ENCODE data around the gene SLC66A2.

Gene SLC66A2

DNA sequence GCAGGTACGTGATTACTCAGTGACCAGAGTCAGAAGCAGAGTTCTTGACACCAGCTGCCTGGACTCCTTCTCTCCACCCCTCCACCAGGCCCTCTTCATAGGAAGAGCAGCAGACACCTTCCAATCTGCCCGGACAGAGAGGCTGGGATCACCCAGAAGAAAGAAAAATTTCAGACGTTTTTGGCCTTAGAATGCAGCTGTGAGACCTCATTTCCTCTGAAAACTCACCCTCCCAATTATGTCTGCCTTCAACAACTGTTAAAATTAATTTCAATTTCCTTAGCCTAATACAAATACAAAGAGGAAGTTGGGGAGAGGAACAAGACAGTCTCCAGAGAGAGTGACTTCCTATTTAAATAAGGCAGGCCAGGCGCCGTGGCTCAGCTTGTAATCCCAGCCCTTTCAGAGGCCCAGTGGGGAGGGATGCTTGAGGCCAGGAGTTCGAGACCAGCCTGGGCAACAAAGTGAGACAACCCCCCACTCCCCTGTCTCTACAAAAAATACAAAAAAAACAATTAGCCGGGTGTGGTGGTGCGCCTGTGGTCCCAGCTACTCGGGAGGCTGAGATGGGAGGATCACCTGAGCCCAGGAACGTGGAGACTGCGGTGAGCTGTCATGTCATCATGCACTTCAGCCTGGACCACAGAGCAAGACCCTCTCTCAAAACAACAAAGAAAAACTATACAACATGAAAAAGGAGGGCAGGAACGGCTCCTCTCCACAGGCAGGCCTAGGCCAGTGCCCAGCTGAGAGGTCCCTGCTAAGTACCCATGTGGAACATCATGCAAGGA lies 1.6 kb downstream of the SLC66A2 start:
- no peak for DNase-seq

DNA sequence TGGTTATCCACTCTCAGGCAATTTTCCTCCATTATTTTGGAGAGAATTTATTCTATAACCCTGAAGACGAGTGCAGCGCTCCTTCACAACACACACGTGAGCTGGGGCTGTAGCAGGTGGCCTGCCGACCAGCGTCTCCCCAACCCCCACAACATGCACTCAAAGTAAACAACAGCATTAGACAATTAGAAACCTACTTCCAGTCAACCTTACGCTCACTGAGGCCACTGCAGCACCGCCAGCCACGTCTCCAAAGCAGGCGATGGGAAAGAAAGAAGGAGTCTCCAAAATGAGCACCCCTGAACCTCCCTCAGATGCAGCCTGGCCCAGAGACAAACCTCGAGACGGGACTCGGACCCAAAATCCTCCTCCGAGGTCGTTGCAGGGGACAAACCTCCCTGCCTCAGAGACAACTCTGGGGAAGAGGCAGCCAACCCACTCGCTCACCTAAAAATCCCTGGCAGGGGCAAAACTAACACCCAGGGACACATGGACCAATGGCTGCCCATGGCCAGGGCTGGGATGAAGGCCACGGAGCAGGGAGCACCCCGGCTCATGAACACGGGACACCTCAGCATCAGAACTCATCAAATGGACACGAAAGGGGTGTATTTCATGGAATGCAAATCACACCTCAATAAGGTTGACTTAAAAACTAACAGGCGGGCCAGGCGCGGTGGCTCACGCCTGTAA lies 2.6 kb downstream of the SLC66A2 start:
- no peak for DNase-seq

DNA sequence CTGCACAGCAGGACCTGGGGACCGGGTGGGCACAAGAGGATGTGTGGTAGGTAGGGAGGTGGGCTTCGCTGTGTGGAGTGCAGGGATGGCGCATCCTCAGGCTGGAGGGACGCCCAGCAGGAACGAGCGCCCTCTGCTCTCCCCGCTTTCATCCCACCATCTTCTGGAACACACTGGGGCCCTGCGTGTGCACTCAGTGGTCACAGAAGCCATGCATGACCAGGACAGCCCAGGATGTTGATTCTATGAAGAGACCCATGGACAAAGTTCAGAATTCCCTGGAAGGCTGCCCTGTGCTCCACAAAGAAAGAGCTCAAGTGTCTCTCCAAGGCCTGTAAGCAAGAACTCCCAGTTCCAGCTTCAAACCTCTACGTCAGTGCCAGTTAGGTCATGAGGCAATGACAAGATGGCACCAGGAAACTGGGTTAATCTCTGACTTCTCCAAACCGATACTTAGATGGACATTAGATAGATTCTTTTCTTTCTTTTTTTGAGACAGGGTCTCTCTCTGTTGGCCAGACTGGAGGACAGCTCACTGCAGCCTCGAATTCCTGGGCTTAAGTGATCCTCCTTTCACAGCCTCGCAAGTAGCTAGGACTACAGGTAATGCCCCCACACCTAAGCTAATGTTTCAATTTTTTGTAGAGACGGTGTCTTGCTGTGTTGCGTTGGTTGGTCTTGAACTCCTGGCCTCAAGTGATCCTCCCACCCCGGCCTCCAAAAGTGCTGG lies 3.4 kb downstream of the SLC66A2 start:
- no peak for DNase-seq

DNA sequence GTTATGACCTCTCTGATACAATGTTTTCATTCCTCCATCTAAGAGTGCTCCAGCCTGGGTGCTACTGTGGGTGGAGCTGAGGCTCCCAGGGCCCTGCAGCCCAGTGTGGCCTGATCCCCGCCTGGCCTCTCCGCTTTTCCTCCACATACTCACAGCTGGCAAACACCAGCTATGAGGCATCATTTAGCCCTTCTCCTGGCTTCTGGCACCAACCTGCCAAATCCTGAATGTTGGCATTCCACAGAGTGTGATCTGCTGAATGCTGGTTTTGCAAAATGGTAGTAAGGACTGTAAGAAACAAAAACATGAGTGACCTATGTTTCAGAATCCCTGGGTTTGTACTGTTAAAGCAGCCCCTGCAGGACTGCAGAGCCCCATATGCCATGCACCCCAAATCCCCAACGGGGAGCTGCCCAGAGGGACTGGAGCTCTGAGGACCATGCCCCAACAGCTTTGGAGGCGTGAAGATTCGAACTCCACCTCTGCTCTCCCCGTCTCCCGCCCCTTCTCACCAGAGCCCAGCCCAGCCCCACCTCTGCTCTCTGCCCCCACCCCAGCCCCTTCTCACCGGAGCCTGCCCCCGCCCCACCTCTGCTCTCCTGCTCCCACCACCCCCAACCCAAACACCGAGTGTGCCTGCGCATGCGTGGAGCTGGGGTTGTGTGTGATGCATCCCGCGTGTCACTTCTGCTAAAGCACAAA lies 4.2 kb downstream of the SLC66A2 start:
- no peak for DNase-seq

DNA sequence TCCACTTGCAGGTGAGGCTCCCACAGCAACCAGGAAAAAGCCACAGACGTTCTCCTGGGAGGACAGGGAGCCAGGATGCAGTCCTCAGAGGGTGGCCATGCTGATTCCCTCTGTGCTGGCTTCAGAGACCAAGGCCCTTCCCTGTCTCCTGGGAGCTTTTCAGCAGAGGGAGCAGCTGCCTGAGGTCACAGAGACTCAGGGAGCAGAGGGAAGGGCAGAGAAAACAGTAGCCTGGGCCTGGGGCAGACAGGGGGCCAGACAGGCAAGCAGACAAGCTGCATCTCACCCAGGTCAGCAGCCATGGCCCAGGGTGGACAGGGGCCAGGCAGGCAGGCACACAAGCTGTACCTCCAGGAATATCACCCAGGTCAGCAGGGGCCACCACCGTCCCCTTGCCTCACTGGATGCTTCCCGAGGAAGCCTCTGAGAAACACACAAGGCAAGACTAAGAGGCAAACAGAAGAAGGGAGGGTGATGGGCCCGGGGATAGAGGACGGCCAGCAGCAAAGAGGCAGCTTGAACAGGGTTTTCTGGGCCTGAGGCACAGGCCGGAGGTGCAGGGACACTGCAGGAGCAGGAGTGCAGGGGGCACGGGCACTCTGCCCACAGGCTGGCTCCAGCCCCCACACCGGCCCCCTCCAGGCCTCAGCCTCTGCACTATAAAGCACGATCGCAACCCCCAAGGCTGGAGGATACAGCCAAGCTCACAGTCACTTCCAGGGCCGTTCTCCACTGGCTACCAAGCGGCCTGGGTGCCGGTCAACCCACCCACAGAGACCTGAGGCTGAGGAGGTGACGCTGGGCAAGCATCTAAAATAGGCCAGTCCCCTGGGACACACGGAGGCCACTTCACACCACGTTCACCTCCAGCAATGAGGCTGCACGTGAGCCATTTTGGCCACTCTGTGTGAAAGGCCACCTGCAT lies 6.1 kb downstream of the SLC66A2 start:
- no peak for DNase-seq

DNA sequence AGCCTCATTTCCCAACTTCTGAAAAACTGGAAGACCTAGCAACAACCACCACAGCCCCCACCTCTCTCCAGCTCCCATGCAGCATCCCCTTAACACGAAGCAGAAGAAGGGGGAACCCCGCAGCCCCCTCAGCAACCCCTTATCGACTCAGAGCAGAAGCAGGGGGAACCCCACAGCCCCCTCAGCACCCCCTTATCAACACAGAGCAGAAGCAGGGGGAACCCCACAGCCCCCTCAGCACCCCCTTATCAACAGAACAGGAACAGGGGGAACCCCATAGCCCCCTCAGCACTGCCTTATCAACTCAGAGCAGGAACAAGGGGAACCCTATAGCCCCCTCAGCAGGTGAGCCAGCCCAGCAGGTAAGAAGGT lies 6.7 kb downstream of the SLC66A2 start:
- DNase-seq: no peak

DNA sequence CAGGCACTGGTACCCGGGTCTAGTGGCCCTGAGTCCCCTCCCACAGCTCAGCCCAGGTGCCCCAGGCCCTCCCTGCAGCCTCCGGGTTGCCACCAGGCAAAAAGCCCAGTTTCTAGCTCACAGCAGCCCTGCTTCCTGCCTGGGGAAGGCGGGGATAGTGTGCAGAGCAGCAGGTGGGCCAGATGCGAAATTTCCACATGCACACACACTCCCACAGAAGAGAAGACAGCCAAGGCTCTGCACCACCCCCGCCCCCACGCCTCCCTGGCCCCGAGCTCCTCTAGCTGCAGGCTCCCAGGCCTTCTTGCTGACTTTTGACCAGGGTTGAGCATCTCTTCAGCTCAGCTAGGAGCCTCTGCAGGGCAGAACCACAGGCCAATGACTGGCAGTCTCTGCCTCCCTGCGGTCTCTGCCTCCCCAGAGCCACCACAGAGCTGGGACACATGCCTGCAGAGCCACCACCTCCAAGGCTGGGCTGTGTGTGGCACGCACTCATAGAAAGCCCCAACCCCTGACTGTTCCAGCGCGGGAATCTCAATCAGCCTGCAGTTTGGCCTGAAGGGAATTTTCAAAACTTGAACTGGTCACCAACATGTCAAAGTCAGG lies 7.2 kb downstream of the SLC66A2 start:
- DNase-seq: no peak

DNA sequence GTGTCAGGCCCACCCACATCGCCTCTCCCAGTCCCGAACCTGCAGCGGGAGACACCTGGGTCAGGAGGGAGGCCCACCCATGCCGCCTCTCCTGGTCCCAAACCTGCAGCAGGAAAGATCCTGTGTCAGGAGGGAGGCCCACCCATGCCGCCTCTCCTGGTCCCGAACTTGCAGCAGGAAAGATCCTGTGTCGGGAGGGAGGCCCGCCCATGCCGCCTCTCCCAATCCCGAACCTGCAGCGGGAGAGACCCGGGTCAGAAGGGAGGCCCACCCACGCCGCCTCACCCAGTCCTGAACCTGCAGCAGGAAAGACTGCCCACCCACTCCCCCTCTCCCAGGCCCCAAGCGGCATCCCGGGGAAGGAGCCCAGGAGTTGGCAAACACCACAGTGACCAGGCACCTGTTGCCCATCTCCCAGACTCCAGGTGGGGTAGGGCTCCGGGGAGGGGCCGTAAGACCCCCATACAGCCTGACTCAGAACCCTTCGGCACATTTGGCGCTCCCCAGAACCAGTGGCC lies 7.8 kb downstream of the SLC66A2 start:
- DNase-seq: no peak

DNA sequence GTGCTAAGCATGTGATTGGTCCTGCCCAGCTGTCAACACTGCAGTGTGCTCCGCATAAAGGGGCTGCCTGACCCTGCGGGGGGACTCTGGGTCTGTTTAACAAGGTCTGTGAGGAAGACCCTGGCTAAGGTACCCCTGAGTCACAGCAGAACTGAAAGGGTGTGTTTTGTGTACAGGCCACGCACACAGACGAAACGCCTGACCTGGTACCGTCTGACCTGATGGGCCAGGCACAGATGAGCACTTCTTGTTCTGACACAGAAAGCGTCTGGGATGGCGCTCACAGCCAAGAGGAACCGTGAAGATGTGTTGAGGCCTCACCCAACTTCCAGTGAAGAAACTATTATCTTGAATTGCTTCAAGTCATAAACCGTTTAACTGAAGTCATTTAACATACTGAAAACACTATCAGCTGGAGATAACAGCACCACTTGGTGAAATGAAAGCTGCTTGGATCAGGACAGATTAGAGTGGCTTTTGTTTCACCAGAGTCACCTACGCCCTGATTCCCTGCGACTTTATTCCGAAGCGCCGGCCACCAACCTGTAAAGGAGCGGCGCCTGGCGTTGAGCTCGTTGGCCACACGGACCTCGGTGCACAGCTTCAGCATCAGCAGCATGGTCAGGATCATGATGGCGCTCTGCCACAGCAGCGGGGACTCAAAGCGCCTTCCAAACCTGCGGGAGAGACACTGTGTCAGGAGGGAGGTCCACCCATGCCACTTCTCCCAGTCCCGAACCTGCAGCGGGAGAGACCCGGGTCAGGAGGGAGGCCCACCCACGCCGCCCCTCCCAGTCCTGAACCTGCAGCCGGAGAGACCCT lies 8.5 kb downstream of the SLC66A2 start:
- DNase-seq: no peak

DNA sequence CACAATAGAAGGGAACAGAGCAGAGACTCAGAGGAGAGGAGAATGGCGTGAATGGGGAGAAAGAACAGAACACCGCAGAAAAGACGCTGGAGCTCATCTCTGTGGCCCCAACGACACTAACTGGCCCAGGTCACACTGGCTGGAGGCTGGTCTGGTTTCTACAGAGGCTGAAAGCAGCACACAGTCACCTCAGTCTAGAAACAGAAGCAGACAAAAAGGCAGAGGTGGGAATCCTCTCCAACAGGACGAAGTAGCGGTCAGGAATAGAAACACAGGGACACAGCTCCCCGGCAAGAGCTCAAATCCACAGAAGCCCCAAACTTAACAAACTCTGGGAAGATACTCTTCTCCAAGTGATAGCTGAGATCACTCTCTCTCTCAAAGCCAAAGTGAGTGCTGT lies 9.2 kb downstream of the SLC66A2 start:
- no peak for DNase-seq

DNA sequence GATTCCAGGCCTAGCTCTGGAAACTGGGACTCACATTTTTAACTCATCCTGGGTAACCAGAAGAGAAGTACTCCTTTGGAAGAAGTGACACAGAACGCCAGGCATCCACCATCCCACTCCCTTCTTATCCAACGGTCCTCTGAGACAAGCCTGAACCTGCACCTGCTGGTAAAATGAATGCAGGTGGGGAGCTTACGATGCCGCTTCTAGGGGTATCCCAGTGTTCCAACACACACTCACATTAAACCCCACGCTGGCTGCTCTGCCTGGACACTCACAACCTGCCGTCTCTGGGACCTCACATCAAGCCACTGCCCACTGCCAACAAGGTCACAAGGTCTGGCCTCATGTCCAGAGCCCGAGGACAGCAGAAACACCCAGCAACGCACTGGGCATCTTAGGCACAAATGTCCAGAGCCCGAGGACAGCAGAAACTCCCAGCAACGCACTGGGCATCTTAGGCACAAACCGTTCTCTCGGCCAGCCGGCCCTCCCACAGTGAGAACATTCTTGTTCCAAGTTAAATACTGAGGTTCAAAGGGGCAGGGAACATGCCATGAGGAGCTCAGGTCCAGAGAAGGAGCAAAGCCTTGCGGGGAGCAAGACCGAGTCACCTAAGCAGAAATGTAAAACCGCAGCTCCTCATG lies 9.9 kb downstream of the SLC66A2 start:
- DNase-seq: no peak

DNA sequence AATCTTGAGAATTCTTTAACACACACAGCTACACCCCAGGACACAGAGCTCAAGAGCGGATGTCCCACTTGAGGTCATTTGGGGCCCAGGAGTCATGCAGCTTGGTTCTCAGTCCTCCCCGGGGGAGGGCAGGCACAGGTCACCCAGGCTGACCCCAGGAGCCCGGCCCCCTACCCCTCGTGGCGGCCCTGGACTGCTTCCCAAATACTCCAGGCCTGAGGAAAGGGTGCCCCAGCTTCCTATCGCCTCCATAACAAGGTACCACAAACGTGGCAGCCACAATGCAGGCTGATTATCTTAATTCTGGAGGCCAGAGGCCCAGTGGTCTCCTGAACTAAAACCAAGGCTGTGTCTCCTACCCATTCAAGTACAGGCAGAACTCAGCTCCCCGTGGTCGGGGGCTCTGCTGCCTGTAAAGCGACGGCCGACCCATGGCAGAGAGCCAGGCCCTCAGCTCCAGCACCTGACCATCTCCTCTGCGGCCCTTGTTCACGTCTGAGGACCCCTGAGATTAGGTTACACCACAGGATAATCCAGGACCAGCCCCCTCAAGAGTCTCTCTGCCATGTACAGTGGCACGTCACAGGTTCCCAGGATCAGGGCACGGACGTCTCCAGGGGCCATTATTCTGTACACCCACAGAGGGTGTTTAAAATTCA lies 10.5 kb downstream of the SLC66A2 start:
- DNase-seq: no peak

DNA sequence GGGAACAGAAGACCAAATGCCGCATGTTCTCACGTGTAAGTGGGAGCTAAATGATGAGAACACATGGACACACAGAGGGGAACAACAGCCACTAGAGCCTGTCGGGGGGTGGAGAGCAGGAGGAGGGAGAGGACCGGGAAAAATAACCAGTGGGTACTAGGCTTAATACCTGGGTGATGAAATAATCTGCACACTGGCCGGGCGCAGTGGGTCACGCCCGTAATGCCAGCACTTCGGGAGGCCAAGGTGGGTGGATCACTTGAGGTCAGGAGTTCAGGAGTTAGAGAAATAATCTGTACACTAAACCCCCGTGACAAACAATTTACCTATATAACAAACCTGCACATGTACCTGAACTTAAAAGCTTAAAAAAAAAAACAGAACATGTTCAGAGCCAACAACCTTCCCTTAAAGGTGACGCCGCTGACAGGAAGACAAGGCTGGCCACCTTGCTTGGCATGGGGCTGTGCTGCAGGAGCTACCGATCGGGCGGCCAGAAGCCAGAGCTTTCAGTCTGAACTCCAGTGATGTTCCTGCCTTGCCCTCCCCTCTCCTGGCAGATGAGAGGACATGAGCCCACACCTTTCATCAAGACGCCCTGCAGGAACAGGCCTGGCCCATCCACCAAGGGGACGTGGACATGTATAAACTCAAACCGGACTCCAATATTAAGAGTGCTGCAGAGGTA lies 11.2 kb downstream of the SLC66A2 start:
- no peak for DNase-seq

DNA sequence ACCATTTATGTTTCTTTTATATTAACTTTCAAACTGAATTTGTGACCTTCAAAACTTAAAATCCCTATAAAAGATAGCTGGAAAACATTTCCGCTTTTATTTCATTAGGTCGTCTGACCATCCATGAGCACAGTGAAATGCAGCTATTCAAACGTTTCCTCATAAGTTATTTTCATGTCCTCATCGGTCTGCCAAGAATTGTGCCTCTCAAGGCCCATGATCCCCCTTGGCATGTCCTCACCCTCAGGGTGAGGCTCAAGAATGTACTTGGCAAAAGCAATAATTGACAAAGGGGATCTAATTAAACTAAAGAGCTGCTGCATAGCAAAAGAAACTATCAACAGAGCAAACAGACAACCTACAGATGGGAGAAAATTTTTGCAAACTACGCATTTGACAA lies 12.4 kb downstream of the SLC66A2 start:
- DNase-seq: no peak

DNA sequence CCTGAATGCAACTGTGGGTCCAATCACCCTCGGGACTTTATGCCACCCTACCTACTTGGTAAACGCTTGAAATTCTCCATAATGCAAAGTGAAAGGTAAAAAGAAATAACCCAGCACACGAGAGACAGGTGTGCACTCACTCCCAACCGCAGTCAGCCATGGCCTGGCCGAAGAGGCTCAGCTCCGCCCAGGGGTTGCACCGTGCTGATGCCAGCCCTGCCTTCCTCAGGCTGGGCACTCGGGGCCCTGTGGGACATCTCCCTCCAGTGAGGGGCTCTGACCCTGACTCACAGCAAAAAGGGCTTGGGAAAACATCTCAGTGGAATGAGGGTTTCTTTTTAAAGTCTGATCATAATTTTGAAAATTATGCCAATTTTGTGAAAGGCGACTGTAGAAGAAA lies 13.3 kb downstream of the SLC66A2 start:
- no peak for DNase-seq

DNA sequence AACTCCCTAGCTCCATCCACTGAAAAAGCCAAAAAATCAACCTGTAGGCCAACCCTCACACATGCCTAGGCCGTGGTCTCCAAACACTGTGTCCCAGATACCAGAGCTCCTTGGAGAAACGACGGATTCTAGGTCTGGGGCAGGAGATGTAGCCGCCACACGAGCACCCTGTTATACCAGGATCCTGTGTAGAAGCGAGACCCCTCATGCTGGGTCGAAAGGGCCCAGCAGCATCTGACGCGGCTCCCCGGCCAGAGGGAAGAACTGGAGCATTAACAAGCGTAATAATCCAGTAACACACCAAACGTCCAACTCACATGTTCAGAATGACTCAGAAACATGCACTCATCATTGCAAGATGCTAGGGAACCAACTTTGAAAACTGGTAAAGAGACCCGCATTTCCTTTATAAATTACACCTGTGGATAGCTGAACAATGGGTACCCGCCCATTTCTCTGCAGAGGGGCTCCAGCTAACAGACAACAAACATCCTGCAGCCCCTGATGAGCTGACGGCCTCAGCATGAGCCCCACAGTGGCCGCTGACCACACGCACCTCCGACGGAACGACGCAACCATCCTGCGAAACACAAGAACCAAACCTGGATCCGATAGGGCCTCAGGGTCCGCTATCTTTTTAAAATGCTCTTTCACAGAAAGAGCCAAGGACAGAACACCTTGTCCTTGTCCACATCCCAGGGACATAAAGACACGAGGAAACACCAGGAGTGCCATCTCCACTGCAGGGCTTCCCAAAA lies 14.2 kb downstream of the SLC66A2 start:
- DNase-seq: no peak

DNA sequence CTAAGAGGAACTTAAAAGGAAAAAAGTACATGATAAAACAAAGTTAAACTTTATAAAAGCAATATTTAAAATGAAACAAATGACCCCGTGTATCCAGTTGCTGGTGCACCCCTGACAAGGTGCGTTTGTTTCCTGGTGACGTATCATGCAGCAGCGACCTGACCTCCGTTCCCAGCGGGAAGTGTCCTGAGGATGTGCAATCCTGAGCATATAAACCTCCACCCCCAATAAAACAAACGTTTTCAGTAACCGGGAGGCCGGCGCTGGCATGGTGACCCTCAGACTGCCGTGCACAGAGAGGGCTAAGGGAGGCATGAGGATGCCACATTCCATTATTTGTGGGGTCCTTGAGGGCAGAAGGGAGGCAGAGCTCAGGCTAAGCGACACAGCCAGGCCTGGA lies 14.8 kb downstream of the SLC66A2 start:
- no peak for DNase-seq

DNA sequence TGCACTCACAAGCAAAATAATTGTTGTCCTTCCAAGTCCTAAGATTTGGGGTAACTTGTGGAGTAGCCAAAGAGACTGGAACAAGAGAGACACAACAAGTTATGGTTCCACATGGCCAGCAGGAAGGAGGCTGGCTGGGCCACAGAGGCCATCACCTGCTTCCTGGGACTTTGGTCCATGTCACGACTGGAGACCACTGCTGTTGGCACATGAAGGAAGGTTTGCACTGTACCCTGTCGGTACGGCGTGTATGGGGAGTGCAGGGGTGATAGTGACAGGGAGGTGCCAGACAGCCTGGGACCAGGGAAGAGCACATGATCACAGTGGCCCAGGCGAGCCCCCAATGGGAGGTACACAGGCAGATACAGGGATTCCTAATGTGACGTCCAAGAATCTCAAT lies 15.5 kb downstream of the SLC66A2 start:
- DNase-seq: no peak

All from NCI-H1417 treated with DMSO at 0.1 percent for 48 hours (cell line).